ENCODE results near the gene GSS. TPM values are rescaled to one million over a fixed set of nuclear protein-coding genes. Genes with fewer than 3 reads are reported as not detected.

The GSS gene
- total RNA-seq, 3 donors from 2014 or later: 33.4 to 61.9 (median 53.7) TPM

DNA sequence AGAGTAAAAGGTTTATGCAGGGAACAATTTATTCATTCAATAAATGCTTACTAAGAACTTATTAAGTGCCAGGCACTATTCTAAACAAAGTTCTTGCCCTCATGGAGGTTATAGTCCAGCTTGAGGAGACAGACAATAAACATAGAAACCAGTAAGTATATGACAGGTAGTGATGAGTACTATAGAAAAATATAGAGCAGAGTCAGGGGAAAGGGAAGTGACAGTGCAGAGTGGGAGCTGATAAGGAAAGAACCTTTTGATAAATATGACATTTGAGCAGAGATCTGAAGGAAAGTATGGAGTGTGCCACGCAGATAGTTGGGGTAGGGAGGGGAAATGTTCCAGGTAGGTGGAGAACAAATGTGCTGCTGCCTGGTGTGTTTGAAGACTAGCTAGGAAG, 67.1 kb downstream of the GSS start:
- TF ChIP-seq POLR2AphosphoS5 (IDR thresholded peaks at IDR 0.05) (no peak), POLR2A (IDR thresholded peaks at IDR 0.05) (no peak)
- TF ChIP-seq, protein P1, sequence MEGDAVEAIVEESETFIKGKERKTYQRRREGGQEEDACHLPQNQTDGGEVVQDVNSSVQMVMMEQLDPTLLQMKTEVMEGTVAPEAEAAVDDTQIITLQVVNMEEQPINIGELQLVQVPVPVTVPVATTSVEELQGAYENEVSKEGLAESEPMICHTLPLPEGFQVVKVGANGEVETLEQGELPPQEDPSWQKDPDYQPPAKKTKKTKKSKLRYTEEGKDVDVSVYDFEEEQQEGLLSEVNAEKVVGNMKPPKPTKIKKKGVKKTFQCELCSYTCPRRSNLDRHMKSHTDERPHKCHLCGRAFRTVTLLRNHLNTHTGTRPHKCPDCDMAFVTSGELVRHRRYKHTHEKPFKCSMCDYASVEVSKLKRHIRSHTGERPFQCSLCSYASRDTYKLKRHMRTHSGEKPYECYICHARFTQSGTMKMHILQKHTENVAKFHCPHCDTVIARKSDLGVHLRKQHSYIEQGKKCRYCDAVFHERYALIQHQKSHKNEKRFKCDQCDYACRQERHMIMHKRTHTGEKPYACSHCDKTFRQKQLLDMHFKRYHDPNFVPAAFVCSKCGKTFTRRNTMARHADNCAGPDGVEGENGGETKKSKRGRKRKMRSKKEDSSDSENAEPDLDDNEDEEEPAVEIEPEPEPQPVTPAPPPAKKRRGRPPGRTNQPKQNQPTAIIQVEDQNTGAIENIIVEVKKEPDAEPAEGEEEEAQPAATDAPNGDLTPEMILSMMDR (IDR thresholded peaks at IDR 0.05): no peak
- no peak for DNase-seq (ENCODE audit: low spot score in 2 of 2)
- no peaks in the 10 kb centered on the region for H3K4me1 ChIP-seq
- H3K27me3 ChIP-seq: no peaks in the 10 kb centered on the region
- H3K27ac ChIP-seq: no peak overlapping the region
- peaks cover 6% of the 10 kb centered on the region for H3K36me3 ChIP-seq
- no peak overlapping the region for H3K4me3 ChIP-seq
- intact Hi-C loops (cut with DNase I; ENCODE audit: low total_unique reads): no loop called here
- no peaks in the 10 kb centered on the region for H3K9me3 ChIP-seq

DNA sequence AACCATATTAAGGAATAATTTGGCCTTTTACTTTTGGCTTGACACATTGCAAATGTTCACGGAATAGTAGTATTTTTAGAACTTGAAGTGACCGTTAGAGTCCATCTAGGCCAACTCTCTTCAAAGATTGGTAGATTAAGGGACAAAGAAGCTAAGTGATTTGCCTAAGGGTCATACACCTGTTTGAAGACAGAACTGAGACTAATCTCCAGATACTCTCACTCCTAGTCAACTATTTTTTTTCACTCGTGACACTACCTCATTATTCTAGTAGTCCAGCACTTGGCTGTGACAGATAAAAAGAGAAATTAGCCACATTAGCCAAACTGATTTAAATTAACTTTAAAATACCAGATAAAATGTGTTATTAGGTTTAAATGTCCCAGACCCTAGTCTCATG, 68.6 kb downstream of the GSS start:
- no peak for TF ChIP-seq POLR2A (IDR thresholded peaks at IDR 0.05)
- TF ChIP-seq, protein P1 (IDR thresholded peaks at IDR 0.05): no peak
- no peak for TF ChIP-seq POLR2AphosphoS5 (IDR thresholded peaks at IDR 0.05)
- Histone ChIP-seq H3K27me3 (no peaks in the 10 kb centered on the region), H3K4me3 (no peak overlapping the region), H3K9me3 (no peaks in the 10 kb centered on the region), H3K27ac (no peak overlapping the region), H3K4me1 (no peaks in the 10 kb centered on the region), H3K36me3 (peaks cover 6% of the 10 kb centered on the region)
- no peak for DNase-seq (ENCODE audit: low spot score in 2 of 2)
- intact Hi-C loops (cut with DNase I; ENCODE audit: low total_unique reads): no loop called here

- Histone ChIP-seq H3K4me3 (no peak overlapping the region), H3K4me1 (no peaks in the 10 kb centered on the region), H3K27me3 (no peaks in the 10 kb centered on the region), H3K27ac (no peak overlapping the region), H3K9me3 (no peaks in the 10 kb centered on the region), H3K36me3 (peaks cover 6% of the 10 kb centered on the region)
- intact Hi-C loops (cut with DNase I; ENCODE audit: low total_unique reads): no loop called here
- TF ChIP-seq POLR2A (IDR thresholded peaks at IDR 0.05) (no peak), POLR2AphosphoS5 (IDR thresholded peaks at IDR 0.05) (no peak)
- TF ChIP-seq, protein P1 (IDR thresholded peaks at IDR 0.05): no peak
- DNase-seq (ENCODE audit: low spot score in 2 of 2): no peak
Observed at GRCh38 chr20:34886122-34886521, 69.5 kb downstream of the GSS start.

- DNase-seq (ENCODE audit: low spot score in 2 of 2): no peak
- Histone ChIP-seq H3K36me3 (peaks cover 6% of the 10 kb centered on the region), H3K4me1 (no peaks in the 10 kb centered on the region), H3K9me3 (no peaks in the 10 kb centered on the region), H3K27me3 (no peaks in the 10 kb centered on the region), H3K4me3 (no peak overlapping the region), H3K27ac (no peak overlapping the region)
- intact Hi-C loops (cut with DNase I; ENCODE audit: low total_unique reads): no loop called here
- TF ChIP-seq, protein P1 (IDR thresholded peaks at IDR 0.05): no peak
- no peak for TF ChIP-seq POLR2AphosphoS5 (IDR thresholded peaks at IDR 0.05)
- no peak for TF ChIP-seq POLR2A (IDR thresholded peaks at IDR 0.05)
Observed at GRCh38 chr20:34884260-34884659, 71.3 kb downstream of the GSS start.

GRCh38 chr20:34883809-34884208, 71.8 kb downstream of the GSS start:
- Histone ChIP-seq H3K36me3 (peaks cover 6% of the 10 kb centered on the region), H3K4me3 (no peak overlapping the region), H3K27ac (no peak overlapping the region), H3K9me3 (no peaks in the 10 kb centered on the region), H3K4me1 (no peaks in the 10 kb centered on the region), H3K27me3 (no peaks in the 10 kb centered on the region)
- intact Hi-C loops (cut with DNase I; ENCODE audit: low total_unique reads): no loop called here
- DNase-seq (ENCODE audit: low spot score in 2 of 2): no peak
- TF ChIP-seq POLR2A (IDR thresholded peaks at IDR 0.05) (no peak), POLR2AphosphoS5 (IDR thresholded peaks at IDR 0.05) (no peak)
- TF ChIP-seq, protein P1 (IDR thresholded peaks at IDR 0.05): no peak
